ENCODE data around the gene TMEM235.

TMEM235 gene

DNA sequence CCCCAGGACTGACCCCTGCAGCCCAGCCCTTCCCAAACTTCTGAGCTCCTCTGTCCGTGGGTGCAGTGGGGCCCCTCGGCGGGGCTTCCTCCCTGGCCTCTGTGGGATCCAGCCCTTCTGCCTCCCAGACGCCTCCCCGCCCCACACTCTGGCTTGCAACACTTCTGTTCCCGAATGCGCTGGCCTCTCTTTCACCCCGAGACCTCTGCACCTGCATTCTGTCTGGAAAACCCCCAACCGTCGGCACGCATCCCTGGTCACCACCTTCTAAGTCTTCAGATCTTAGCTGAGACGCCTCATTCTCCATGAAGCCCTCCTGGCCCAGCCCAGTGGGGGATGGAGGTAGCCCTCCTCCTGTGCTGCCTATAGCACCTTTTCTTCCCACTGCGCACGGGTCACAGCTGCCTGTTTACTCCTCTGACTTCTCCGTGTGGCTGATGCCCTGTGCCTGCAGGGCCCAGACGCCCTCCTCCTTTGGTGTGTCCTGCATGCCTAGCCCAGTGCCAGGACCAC is 26.4 kb downstream of the TMEM235 start:
- TF ChIP-seq CTCF (IDR thresholded peaks at IDR 0.05) (no peak), ZFX (IDR thresholded peaks at IDR 0.05; ENCODE audit: borderline replicate concordance) (no peak)
- no peak overlapping the region for H3K27ac ChIP-seq

DNA sequence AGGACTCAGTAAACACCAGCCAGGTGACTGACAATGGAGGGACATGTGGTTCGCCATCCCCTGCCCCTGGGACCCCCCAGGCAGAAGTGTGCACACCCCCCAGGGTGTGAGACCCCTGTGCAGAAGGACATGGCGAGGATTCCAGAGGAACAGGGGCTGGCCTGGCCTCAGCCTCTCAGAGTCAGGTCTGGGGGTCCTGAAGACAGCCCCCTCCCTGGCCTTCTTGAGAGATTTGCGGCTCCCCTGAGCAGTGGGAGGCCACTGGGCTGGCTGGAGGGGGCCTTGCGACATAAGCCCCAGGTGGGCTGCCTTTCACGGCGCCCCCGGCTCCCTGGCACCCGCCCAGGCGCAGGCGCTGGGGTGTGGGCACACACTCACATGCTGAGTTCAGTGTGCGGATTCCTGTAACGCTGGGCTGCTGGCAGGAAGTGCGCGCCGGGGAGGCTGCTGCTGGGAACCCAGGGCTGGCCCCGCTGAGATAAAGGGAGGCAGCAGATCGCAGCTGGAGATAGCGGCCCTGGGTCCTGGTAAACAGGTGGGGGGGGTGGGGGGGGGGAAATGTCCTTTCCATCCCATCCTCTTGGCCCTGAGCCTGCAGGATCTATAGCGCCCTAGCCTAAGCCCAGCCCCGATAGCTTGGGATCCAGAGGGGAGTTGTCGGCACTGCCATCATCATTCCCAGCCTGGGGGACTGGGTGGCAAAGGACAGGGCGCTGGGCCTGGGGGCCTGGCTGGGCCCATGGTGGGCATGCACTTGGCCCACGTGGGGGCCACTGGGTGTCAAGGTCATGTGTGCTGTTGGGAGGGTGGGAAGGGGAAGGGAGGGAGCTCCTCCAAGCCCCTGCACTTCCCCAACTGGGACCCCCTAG is 27.1 kb downstream of the TMEM235 start:
- TF ChIP-seq ZFX (IDR thresholded peaks at IDR 0.05; ENCODE audit: borderline replicate concordance) (no peak), CTCF (IDR thresholded peaks at IDR 0.05) (no peak)
- H3K27ac ChIP-seq: no peak overlapping the region

GRCh38 chr17:78259192-78259554 is 27.7 kb downstream of the TMEM235 start:
- no peak overlapping the region for H3K27ac ChIP-seq
- TF ChIP-seq ZFX (IDR thresholded peaks at IDR 0.05; ENCODE audit: borderline replicate concordance) (no peak), CTCF (IDR thresholded peaks at IDR 0.05) (no peak)

GRCh38 chr17:78263063-78263735 is 31.8 kb downstream of the TMEM235 start:
- TF ChIP-seq CTCF (IDR thresholded peaks at IDR 0.05) (no peak), ZFX (IDR thresholded peaks at IDR 0.05; ENCODE audit: borderline replicate concordance) (no peak)
- H3K27ac ChIP-seq: no peak overlapping the region

DNA sequence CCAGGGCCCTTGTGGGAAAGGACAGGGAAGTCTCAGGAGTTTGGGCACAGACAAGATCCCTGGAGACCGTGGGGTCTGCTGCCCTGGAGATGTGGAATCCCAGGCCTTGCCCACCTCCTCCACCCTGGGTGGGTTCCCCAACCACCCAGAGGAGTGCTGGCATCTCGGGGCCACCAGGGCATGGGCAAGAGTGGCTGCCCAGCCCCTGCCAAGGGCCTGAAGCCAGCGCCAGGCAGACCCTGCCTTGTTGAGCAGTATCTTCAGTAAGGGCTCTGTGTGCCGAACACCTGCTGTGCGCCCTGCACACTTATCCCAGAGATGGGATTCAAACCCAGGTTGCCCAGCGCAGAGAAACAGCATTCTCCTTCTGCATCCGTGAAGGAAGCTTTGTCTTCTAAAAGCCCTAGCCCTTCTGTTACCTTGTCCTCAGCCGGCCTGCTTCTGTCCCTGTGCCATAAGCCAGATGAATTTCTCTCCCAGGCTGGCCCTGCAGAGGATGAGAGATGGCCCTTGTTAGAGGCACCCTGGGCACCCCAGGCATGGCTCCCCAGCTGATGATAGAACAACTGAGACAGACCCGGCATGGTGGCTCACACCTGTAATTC is 32.4 kb downstream of the TMEM235 start:
- no peak overlapping the region for H3K27ac ChIP-seq
- TF ChIP-seq CTCF (IDR thresholded peaks at IDR 0.05) (no peak), ZFX (IDR thresholded peaks at IDR 0.05; ENCODE audit: borderline replicate concordance) (no peak)

- no peak overlapping the region for H3K27ac ChIP-seq
- TF ChIP-seq CTCF (IDR thresholded peaks at IDR 0.05): no peak
- TF ChIP-seq ZFX (IDR thresholded peaks at IDR 0.05; ENCODE audit: borderline replicate concordance): no peak
These were observed 33.2 kb downstream of the TMEM235 start for GRCh38 chr17:78264590-78264989.
